ENCODE measurements around the gene TEAD1.

DNA sequence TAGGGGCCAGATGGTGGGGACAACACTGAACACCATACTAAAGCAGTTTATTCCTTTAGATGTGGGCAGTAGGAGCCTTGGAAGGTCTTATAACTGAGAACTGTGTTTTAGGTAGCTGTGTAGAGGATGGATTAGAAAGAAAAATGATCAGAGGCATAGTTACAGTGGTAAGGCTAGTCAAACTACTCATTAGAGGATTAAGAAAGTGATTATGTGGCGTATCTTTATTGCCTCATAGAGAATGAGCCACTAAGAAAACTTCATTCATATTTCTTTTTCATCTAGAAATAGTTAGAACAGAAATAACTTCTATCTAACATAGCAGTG is 179.1 kb downstream of the TEAD1 start:
- TF ChIP-seq, protein P1, sequence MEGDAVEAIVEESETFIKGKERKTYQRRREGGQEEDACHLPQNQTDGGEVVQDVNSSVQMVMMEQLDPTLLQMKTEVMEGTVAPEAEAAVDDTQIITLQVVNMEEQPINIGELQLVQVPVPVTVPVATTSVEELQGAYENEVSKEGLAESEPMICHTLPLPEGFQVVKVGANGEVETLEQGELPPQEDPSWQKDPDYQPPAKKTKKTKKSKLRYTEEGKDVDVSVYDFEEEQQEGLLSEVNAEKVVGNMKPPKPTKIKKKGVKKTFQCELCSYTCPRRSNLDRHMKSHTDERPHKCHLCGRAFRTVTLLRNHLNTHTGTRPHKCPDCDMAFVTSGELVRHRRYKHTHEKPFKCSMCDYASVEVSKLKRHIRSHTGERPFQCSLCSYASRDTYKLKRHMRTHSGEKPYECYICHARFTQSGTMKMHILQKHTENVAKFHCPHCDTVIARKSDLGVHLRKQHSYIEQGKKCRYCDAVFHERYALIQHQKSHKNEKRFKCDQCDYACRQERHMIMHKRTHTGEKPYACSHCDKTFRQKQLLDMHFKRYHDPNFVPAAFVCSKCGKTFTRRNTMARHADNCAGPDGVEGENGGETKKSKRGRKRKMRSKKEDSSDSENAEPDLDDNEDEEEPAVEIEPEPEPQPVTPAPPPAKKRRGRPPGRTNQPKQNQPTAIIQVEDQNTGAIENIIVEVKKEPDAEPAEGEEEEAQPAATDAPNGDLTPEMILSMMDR (conservative IDR thresholded peaks at IDR 0.05), result no peak
- no peak for TF ChIP-seq EZH2 (IDR thresholded peaks at IDR 0.05; ENCODE audit: low read depth)
